GM23338 (cell line): ENCODE results near the gene LMO7. TPM values are rescaled to one million over a fixed set of nuclear protein-coding genes. Genes with fewer than 3 reads are reported as not detected.
A peak's percentile ranks its signal among the peaks of the same experiment; 100 is the strongest.

Experiments
- ATAC-seq: fragments of 200-7000 bp; cut with Tn5 transposase; 3 replicates; pipeline ENCODE4 v1.9.1; 2020
- DNase-seq: peaks from one replicate; pipeline ENCODE4 v3.0.0-alpha.2; 2015; ENCODE audit warnings: low spot score
- H2AFZ ChIP-seq: fragments of 200-600 bp; sonication (generic); 2 replicates; pipeline ENCODE4 v1.8.0; 2016; ENCODE audit warnings: antibody characterized with exemption, mild to moderate bottlenecking, moderate library complexity
- H3F3A ChIP-seq: fragments of 200-600 bp; sonication (generic); replicated peaks from 2 replicates; pipeline ENCODE4 v1.8.0; 2017; ENCODE audit warnings: antibody characterized with exemption, mixed run types, low read depth
- H3K27ac ChIP-seq: fragments of 200-600 bp; sonication (generic); 2 replicates; pipeline ENCODE4 v1.6.1; 2016; ENCODE audit warnings: low read depth
- H3K27me3 ChIP-seq: fragments of 200-600 bp; sonication (generic); 2 replicates; pipeline ENCODE4 v1.8.0; 2016; ENCODE audit warnings: mild to moderate bottlenecking, mixed run types, moderate library complexity; ENCODE audit not compliant: insufficient read depth
- H3K36me3 ChIP-seq: fragments of 200-600 bp; sonication (generic); 2 replicates; pipeline ENCODE4 v1.8.0; 2016; ENCODE audit warnings: mild to moderate bottlenecking; ENCODE audit not compliant: insufficient read depth
- H3K4me1 ChIP-seq: fragments of 200-600 bp; sonication (generic); 2 replicates; pipeline ENCODE4 v1.8.0; 2016; ENCODE audit warnings: mild to moderate bottlenecking, moderate library complexity; ENCODE audit not compliant: insufficient read depth
- H3K4me2 ChIP-seq: fragments of 200-600 bp; sonication (generic); 2 replicates; pipeline ENCODE4 v1.7.1; 2017; ENCODE audit warnings: mixed run types
- H3K4me3 ChIP-seq: fragments of 200-600 bp; sonication (generic); 2 replicates; pipeline ENCODE4 v1.6.1; 2016; ENCODE audit warnings: mixed run types
- H3K79me2 ChIP-seq: fragments of 200-600 bp; sonication (generic); replicated peaks from 2 replicates; pipeline ENCODE4 v1.8.0; 2017; ENCODE audit warnings: mild to moderate bottlenecking; ENCODE audit not compliant: insufficient read depth
- H3K9me2 ChIP-seq: fragments of 200-600 bp; sonication (generic); 2 replicates; pipeline ENCODE4 v1.8.0; 2017; ENCODE audit not compliant: insufficient read depth
- H4K20me1 ChIP-seq: fragments of 200-600 bp; sonication (generic); replicated peaks from 2 replicates; pipeline ENCODE4 v1.8.0; 2017; ENCODE audit warnings: mild to moderate bottlenecking; ENCODE audit not compliant: insufficient read depth
- H3K27ac Mint-ChIP-seq: 2 replicates; pipeline ENCODE4 v1.8.0; 2020; ENCODE audit warnings: inconsistent platforms, mild to moderate bottlenecking, moderate library complexity, mixed read lengths
- H3K27me3 Mint-ChIP-seq: 3 replicates; pipeline ENCODE4 v1.8.0; 2022; ENCODE audit warnings: low read depth, mild to moderate bottlenecking, moderate library complexity, mixed read lengths, inconsistent platforms; ENCODE audit not compliant: insufficient read depth, poor library complexity
- H3K36me3 Mint-ChIP-seq: 3 replicates; pipeline ENCODE4 v1.8.0; 2021; ENCODE audit warnings: low read depth, mild to moderate bottlenecking, inconsistent platforms, moderate library complexity, mixed read lengths
- H3K4me1 Mint-ChIP-seq: 3 replicates; pipeline ENCODE4 v1.8.0; 2020; ENCODE audit warnings: mild to moderate bottlenecking, inconsistent platforms, mixed read lengths
- H3K4me3 Mint-ChIP-seq: 3 replicates; pipeline ENCODE4 v1.8.0; 2021; ENCODE audit warnings: moderate library complexity, mild to moderate bottlenecking, inconsistent platforms, mixed read lengths
- H3K9me3 Mint-ChIP-seq: 3 replicates; pipeline ENCODE4 v1.8.0; 2020; ENCODE audit warnings: moderate library complexity, mild to moderate bottlenecking, inconsistent platforms, mixed read lengths
- CREB1 ChIP-seq: fragments of 250-450 bp; sonication (Bioruptor Pico); IDR thresholded peaks from 2 replicates; pipeline ENCODE4 v1.5.0; 2020; ENCODE audit warnings: low read depth, mild to moderate bottlenecking, moderate library complexity
- CTCF ChIP-seq, 2 experiments: fragments of 200-600 bp in 1 of 2; sonication (generic) in 1 of 2; conservative IDR thresholded peaks; 2 replicates each; pipeline versions ENCODE4 v1.5.1 to v1.6.1; 2016 to 2017; ENCODE audit warnings: antibody characterized with exemption in 2 of 2, low read depth in 2 of 2, mild to moderate bottlenecking in 2 of 2, moderate library complexity in 1 of 2
- EZH2 ChIP-seq: fragments of 200-600 bp; sonication (generic); IDR thresholded peaks from one replicate; pipeline ENCODE4 v1.8.0; 2017; ENCODE audit warnings: antibody characterized with exemption, mild to moderate bottlenecking, low read depth; ENCODE audit not compliant: unreplicated experiment
- EZH2phosphoT487 ChIP-seq: fragments of 200-600 bp; sonication (generic); IDR thresholded peaks from one replicate; pipeline ENCODE4 v1.8.1; 2018; ENCODE audit warnings: antibody characterized with exemption; ENCODE audit not compliant: unreplicated experiment
- JUNB ChIP-seq: IDR thresholded peaks from one replicate; pipeline ENCODE4 v1.6.1; 2016; ENCODE audit warnings: antibody characterized with exemption; ENCODE audit not compliant: unreplicated experiment
- NANOG ChIP-seq: IDR thresholded peaks from 2 replicates; pipeline ENCODE4 v1.6.1; 2016; ENCODE audit warnings: antibody characterized with exemption, borderline replicate concordance
- POLR2AphosphoS5 ChIP-seq: IDR thresholded peaks from 2 replicates; pipeline ENCODE4 v1.6.1; 2016; ENCODE audit warnings: antibody characterized with exemption, low read depth
- STAT1 ChIP-seq: IDR thresholded peaks from one replicate; pipeline ENCODE4 v1.6.1; 2016; ENCODE audit warnings: antibody characterized with exemption; ENCODE audit not compliant: unreplicated experiment
- ZNF114 ChIP-seq: fragments of 250-450 bp; sonication (Bioruptor Pico); IDR thresholded peaks from 2 replicates; pipeline ENCODE4 v1.5.0; 2020; ENCODE audit warnings: mild to moderate bottlenecking, moderate library complexity
- ZNF331 ChIP-seq: fragments of 250-450 bp; sonication (Bioruptor Pico); IDR thresholded peaks from 2 replicates; pipeline ENCODE4 v1.5.0; 2020; ENCODE audit warnings: low read depth, mild to moderate bottlenecking, moderate library complexity
- ZNF462 ChIP-seq: fragments of 250-450 bp; sonication (Bioruptor Pico); IDR thresholded peaks from 2 replicates; pipeline ENCODE4 v1.5.0; 2020; ENCODE audit warnings: mild to moderate bottlenecking, moderate library complexity
- polyA plus RNA-seq: library from polyadenylated mRNA; unstranded; fragments of >200 nt; fragmentation: Nextera tagmentation; extraction: Ambion mirVana; gene quantifications from 2 replicates; pipeline ENCODE4 v1.2.1, GENCODE V29; 2016
- total RNA-seq: library from RNA; depleted of rRNA; stranded (reverse); fragments of >200 nt; shearing (Covaris generic); gene quantifications from 2 replicates; pipeline ENCODE4 v1.2.3, GENCODE V29; 2014
- TF ChIP-seq, protein P1 (sequence below): IDR thresholded peaks from 2 replicates; pipeline ENCODE4 v1.6.1; 2016; ENCODE audit warnings: antibody characterized with exemption

Gene LMO7
- total and polyA plus RNA-seq, 2 experiments from 2014 or later = 22.3 to 26.9 TPM

DNA sequence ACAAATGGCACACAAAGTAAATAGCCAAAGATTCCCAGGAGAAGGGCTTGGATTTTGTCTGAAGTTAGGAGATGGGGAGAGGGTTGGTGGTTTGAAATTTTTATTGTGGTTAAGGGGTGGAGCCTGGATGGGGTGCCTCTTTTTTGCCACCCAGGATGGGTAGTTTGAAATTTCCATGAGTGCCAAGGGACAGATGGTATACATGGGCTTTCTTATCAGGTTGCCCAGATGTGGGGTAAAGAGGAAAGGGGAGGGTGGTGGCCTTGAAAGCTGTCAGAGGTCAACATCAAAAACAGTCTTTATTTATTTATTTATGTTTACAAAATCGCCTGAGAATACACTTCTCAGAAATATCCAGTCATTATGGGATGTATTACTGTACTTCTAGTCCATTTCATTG lies 46.2 kb downstream of the LMO7 start (continued):
- TF ChIP-seq, protein P1, sequence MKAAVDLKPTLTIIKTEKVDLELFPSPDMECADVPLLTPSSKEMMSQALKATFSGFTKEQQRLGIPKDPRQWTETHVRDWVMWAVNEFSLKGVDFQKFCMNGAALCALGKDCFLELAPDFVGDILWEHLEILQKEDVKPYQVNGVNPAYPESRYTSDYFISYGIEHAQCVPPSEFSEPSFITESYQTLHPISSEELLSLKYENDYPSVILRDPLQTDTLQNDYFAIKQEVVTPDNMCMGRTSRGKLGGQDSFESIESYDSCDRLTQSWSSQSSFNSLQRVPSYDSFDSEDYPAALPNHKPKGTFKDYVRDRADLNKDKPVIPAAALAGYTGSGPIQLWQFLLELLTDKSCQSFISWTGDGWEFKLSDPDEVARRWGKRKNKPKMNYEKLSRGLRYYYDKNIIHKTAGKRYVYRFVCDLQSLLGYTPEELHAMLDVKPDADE = no peak

- no peaks in the 10 kb centered on the region for H3K27me3 ChIP-seq
- H2AFZ ChIP-seq = no peak overlapping the region
- no peaks in the 10 kb centered on the region for H3F3A ChIP-seq
- Mint-ChIP-seq H3K9me3 (no peaks in the 10 kb centered on the region; the same call in 2 of the 3 replicates), H3K36me3 (no peaks in the 10 kb centered on the region; the same call in 2 of the 3 replicates), H3K27ac (peak overlapping the region; percentile 53), H3K4me1 (peaks cover 13% of the 10 kb centered on the region), H3K27me3 (no peaks in the 10 kb centered on the region), H3K4me3 (no peak overlapping the region)
- H3K36me3 ChIP-seq = no peaks in the 10 kb centered on the region
- no peaks in the 10 kb centered on the region for H3K79me2 ChIP-seq
- H3K9me2 ChIP-seq = no peaks in the 10 kb centered on the region
- peak; percentile 74 for ATAC-seq
- H3K4me1 ChIP-seq = peaks cover 18% of the 10 kb centered on the region
- TF ChIP-seq, protein P1 = no peak
- TF ChIP-seq CREB1 (no peak), EZH2phosphoT487 (no peak), NANOG (peak; percentile 38; the same call in 1 of the 2 replicates), EZH2 (no peak), JUNB (no peak), STAT1 (no peak), CTCF (conservative IDR thresholded peaks at IDR 0.05; ENCODE audit: low read depth in 2 of 2) (peak; percentile 40 to 45), ZNF331 (no peak), ZNF114 (no peak), POLR2AphosphoS5 (no peak), ZNF462 (CRISPR knock-in tag) (no peak)
- peak overlapping the region; percentile 15; the same call in 1 of the 2 replicates for H3K27ac ChIP-seq
- H3K4me2 ChIP-seq = no peak overlapping the region; the same call in 1 of the 2 replicates
- DNase-seq = peak; percentile 57
- no peaks in the 10 kb centered on the region for H4K20me1 ChIP-seq
- H3K4me3 ChIP-seq = no peak overlapping the region
Measured at GRCh38 chr13:75685239-75685697, 49.1 kb downstream of the LMO7 start.
